HepG2 (cell line): ENCODE measurements around the gene STK24.

ENCODE experiments used
- JUNB ChIP-seq: sonication (generic); formaldehyde crosslinking; IDR thresholded peaks from 2 replicates; pipeline ENCODE4 v1.8.0; 2022; ENCODE audit warnings: missing genetic modification reagents, mild to moderate bottlenecking, borderline replicate concordance
- KIAA2018 ChIP-seq: sonication (generic); formaldehyde crosslinking; IDR thresholded peaks from 2 replicates; pipeline ENCODE4 v1.5.0; 2020; ENCODE audit warnings: mild to moderate bottlenecking, missing genetic modification reagents, borderline replicate concordance
- PATZ1 ChIP-seq: sonication (generic); formaldehyde crosslinking; IDR thresholded peaks from 2 replicates; pipeline ENCODE4 v1.4.0; 2020; ENCODE audit warnings: missing genetic modification reagents
- POLR2A ChIP-seq, 2 experiments: IDR thresholded peaks; 2 replicates each; pipeline ENCODE4 v1.6.1; 2011; ENCODE audit warnings: low read depth in 2 of 2, low read length in 2 of 2, mild to moderate bottlenecking in 1 of 2, moderate library complexity in 1 of 2; ENCODE audit not compliant: insufficient read depth in 1 of 2
- RFX5 ChIP-seq: IDR thresholded peaks from 2 replicates; pipeline ENCODE4 v1.6.1; 2011; ENCODE audit warnings: low read depth, low read length, improper control_type of control experiment
- RXRB ChIP-seq: IDR thresholded peaks from 2 replicates; pipeline ENCODE4 v1.6.1; 2016; ENCODE audit warnings: borderline replicate concordance, missing genetic modification reagents, missing compliant biosample characterization
- STAT6 ChIP-seq: sonication (generic); formaldehyde crosslinking; IDR thresholded peaks from 2 replicates; pipeline ENCODE4 v1.4.0; 2020; ENCODE audit warnings: missing genetic modification reagents, mild to moderate bottlenecking, borderline replicate concordance
- YY1 ChIP-seq: IDR thresholded peaks from 2 replicates; pipeline ENCODE4 v1.6.1; 2011; ENCODE audit warnings: low read length, low read depth, moderate library complexity, mild to moderate bottlenecking; ENCODE audit not compliant: insufficient read depth, insufficient replicate concordance
- ZMYM3 ChIP-seq: sonication (generic); formaldehyde crosslinking; IDR thresholded peaks from 2 replicates; pipeline ENCODE4 v1.5.1; 2020; ENCODE audit warnings: mild to moderate bottlenecking, missing genetic modification reagents
- ZNF274 ChIP-seq: sonication (generic); formaldehyde crosslinking; IDR thresholded peaks from 2 replicates; pipeline ENCODE4 v1.5.1; 2020; ENCODE audit warnings: mild to moderate bottlenecking, missing genetic modification reagents
- ZNF530 ChIP-seq: sonication (generic); formaldehyde crosslinking; IDR thresholded peaks from 2 replicates; pipeline ENCODE4 v1.5.0; 2020; ENCODE audit warnings: low read depth, mild to moderate bottlenecking, missing genetic modification reagents

GRCh38 chr13:98473788-98474144 lies 103.1 kb downstream of the STK24 start:
- TF ChIP-seq ZNF274 (CRISPR knock-in tag) = no peak
- TF ChIP-seq RFX5 = no peak
- no peak for TF ChIP-seq POLR2A (IDR thresholded peaks at IDR 0.05; ENCODE audit: insufficient read depth in 1 of 2, low read depth in 2 of 2, low read length in 2 of 2)
- no peak for TF ChIP-seq JUNB
- no peak for TF ChIP-seq ZNF530
- no peak for TF ChIP-seq RXRB (CRISPR knock-in tag)
- no peak for TF ChIP-seq YY1
- no peak for TF ChIP-seq ZMYM3
- TF ChIP-seq PATZ1 = no peak
- no peak for TF ChIP-seq KIAA2018 (CRISPR knock-in tag)
- no peak for TF ChIP-seq STAT6 (CRISPR knock-in tag)
